ENCODE results near the gene HSPA1A.
"Not testable (repeated sequence)": the region's sequence is repeated elsewhere in the genome, so short reads cannot be mapped to it uniquely, and the experiment has no call there.

Gene HSPA1A

GRCh38 chr6:31836474-31837368 lies 21.4 kb downstream of the HSPA1A start:
- DNase-seq, result no peak

GRCh38 chr6:31837369-31838113 lies 22.2 kb downstream of the HSPA1A start:
- DNase-seq, result no peak

GRCh38 chr6:31838114-31838553 lies 22.8 kb downstream of the HSPA1A start:
- not testable (repeated sequence) for DNase-seq

DNA sequence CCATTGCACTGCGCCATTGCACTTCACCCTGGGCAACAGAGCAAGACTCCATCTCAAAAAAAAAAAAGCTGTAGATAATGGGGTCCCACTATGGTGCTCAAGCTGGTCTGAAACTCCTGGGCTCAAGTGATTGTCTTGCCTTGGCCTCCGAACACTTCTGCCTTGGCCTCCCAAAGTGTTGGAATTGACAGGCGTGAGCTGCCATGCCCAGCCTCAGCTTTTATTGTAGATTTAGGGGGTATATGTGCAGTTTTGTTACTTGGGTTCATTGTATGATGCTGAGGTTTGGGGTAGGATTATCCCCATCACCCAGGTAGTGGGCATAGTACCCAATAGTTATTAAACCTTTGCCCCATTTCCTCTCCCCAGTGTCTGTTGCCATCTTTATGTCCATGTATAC lies 23.6 kb downstream of the HSPA1A start:
- no peak for DNase-seq

- not testable (repeated sequence) for DNase-seq
Measured at GRCh38 chr6:31839779-31840126, 24.4 kb downstream of the HSPA1A start.

GRCh38 chr6:31842053-31842452 lies 26.7 kb downstream of the HSPA1A start:
- DNase-seq, result no peak

GRCh38 chr6:31844507-31844906 lies 29.2 kb downstream of the HSPA1A start:
- no peak for DNase-seq

DNA sequence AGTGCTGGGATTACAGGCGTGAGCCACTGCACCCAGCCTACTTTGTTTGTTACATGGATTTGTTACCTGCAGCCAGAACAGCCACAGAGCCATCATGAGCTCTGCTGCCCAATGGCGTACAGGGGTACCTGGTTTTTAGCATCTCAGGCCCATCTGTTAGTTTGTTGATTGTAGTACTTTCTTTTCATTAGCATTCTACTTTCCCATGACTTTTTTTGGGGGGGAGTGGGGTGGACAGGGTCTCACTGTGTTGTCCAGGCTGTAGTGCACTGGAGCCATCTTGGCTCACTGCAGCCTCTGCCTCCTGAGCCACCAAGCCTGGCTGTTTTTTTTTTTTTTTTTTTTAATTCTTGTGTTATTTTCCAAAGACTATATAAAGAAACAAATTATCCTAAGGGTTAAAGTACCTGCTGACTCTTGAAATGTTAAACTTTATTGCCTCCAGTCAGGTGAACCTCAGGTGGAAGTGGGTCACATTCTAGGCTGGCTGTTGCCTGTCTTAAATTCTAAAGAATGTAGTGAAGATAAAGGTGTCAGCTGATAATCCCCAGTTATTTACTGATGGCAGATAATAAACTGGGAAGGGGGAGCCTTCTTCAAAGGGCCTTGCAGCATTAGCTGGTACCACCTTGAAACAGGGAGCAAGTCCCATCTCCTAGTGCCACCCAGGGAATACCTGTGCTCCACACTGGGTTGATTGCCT lies 32.1 kb downstream of the HSPA1A start:
- no peak for DNase-seq

- DNase-seq, result no peak
Measured at GRCh38 chr6:31850765-31851484, 35.6 kb downstream of the HSPA1A start.

DNA sequence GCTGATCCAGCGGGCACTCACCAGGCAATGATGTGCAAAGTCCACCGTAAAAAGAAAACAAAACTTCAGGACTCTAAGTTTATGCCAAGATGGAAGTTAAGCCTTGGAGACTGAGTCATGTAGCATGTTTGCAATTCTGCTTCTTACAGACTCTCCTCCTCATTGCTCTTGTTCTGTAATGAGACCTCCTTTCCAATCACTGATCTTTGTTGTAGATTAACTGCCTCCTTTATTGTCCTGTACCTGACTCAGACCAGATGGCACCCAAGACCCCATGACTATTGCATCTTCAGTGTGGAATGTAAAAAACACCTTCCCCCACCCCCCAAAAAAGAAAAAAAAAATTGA lies 36.1 kb downstream of the HSPA1A start:
- no peak for DNase-seq

DNA sequence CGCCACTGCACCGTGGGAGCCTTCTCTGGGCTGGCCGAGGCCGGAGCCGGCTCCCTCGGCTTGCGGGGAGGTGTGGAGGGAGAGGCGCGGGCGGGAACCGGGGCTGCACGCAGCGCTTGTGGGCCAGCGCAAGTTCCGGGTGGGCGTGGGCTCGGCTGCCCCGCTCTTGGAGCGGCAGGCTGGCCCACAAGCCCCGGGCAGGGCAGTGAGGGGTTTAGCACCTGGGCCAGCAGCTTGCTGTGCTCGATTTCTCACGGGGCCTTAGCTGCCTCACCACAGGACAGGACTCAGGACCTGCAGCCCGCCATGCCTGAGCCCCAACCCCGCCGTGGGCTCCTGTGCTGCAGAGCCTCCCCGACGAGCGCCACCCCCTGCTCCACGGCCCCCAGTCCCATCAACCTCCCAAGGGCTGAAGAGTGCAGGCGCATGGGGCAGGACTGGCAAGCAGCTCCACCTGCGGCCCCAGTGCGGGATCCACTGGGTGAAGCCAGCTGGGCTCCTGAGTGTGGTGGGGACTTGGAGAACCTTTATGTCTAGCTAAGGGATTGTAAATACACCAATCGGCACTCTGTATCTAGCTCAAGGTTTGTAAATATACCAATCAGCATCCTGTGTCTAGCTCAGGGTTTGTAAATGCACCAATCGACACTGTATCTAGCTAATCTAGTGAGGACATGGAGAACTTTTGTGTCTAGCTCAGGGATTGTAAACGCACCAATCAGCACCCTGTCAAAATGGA lies 36.8 kb downstream of the HSPA1A start:
- not testable (repeated sequence) for DNase-seq

- not testable (repeated sequence) for DNase-seq
Measured at GRCh38 chr6:31857774-31858173, 42.4 kb downstream of the HSPA1A start.

DNA sequence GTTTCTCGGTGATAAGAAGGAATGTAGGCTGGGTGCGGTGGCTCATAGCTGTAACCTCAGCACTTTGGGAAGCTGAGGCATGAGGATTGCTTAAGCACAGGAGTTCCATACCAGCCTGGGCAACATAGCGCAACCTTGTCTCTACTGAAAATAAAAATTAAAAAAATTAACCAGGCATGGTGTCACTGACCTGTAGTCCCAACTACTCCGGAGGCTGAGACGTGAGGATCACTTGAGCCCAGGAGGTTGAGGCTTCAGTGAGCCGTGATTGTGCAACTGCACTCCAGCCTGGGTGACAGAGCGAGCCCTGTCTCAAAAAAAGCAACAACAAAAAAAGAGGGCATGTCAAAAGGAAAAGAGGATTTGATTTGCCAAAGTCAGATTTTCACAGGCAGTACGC lies 43.4 kb downstream of the HSPA1A start:
- no peak for DNase-seq

DNA sequence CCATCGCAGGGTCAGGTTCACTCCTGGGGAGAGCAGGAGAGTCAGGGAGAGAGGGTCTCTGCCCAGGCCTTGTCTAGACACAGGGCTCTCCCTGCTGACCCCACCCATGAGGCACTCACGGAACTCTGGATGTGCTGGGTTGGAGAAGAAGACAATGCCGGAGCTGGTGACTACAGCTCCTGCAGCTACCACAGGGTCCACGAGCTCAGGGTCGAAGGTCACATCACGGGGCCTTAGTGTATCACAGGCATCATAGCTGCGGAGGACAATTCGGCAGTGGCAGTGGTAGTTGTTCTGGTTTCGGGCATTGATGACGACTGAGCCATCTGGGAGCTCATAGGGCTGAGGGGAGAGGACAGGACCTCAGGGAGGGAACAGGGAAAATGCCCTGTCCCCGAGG lies 44.6 kb downstream of the HSPA1A start:
- no peak for DNase-seq

- DNase-seq, result no peak
Measured at GRCh38 chr6:31860349-31860748, 45.0 kb downstream of the HSPA1A start.

DNA sequence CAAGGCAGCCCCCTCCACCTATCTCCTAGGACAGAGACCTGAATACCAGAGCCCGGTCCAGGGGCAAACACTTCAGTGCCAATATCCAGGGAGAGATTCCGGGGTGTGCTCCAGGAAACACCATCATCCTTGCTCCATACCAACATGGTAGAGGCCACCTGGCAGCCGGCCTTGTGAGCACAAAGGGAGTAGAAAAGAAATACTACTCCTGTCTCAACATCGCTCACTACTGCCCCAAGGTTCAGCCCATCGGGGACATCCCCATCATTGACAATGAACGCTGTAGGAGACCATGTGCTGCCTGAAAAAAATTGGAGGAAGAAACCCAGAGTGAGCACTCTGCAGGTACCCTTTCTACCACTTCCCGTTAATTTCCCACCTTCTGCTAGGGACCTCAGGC lies 45.8 kb downstream of the HSPA1A start:
- DNase-seq, result no peak

DNA sequence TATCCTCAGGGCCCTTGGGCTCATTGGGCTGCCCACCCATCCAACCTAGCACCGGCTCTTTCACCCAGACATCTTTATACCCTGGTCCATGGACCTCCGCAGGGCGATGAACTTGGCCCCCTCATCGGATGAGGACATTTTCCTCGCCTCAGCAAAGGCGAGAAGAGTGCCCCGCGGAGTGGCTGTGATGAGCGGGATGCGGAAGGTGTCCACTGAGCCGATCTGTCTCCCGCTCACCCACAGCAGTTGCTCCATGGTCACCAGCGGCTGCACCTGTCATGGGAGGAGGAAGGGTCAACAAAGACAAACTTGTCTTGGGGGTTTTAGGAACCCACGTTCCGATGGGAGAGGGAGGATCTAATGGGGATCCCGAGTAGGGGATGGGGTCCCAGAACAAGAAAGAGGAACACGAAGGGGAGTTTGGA lies 46.6 kb downstream of the HSPA1A start:
- DNase-seq, result no peak

DNA sequence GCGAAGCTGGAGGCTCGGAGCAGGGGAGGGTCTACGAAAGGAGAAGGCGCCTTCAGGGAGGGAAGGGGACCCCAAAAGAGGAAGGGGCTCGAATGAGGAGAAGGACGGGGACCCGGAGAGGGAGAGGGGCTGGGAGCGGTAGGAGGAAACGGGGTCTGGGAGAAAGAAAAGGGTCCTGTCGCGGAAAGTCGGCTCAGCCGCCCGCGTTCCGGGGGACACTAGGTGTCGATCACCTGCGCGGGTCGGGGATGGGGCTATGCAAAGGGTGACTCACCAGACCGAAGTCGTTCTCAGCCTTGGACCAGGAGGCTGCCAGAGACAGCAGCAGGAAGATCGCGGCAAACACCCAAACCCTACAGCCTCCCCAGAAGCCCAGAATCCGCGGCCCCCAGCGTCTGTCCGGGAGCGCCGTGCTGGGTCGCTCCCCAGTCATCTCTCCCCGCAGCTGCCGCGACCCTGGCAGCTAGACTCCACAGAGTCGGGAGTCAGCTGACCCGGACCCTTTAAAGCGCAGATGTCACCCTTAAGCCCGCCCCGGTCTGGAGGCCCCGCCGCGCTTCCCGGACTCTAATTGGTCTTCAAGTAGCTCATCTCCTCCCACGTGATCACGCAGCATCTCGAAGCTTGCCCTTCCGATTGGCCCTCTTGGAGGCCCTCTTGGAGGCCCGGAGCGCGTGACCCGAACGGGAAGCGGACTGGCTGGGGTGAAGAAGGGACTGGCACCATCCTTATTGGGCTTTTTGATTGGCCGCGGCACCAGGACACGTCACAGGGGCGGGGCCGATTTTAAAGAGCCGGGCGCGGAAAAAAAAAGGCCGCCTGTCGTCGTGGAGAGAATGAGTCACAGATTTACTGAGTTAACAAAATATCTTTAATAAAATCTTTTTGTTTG lies 47.2 kb downstream of the HSPA1A start, which contains the start of gene NEU1:
Gene NEU1, minus strand, starts transcription at position 478 of the 892 bp plus-strand sequence. Its CDS starts 45 bp downstream, at position 433.
- peak; percentile 98 for DNase-seq

GRCh38 chr6:31864123-31864562 lies 48.8 kb downstream of the HSPA1A start:
- peak; percentile 39 for DNase-seq

- no peak for DNase-seq
Measured at GRCh38 chr6:31864818-31865204, 49.5 kb downstream of the HSPA1A start.

Data from stimulated activated CD8-positive, alpha-beta memory T cell treated with anti-CD3 and anti-CD28 coated beads, Interleukin-4, amount 100 ng/mL, for 48 hours (primary cell).